HL-60 (cell line): ENCODE data around the gene POLR2M.

Experiments used
- GABPA ChIP-seq: IDR thresholded peaks from 2 replicates; pipeline ENCODE4 v1.6.1; 2012; ENCODE audit warnings: low read depth
- POLR2AphosphoS5 ChIP-seq: IDR thresholded peaks from 2 replicates; pipeline ENCODE4 v1.6.1; 2012; ENCODE audit warnings: low read depth
- TF ChIP-seq, protein P1 (sequence below): IDR thresholded peaks from one replicate; pipeline ENCODE4 v1.5.1; 2011; ENCODE audit warnings: low read length, control low read depth, inconsistent platforms; ENCODE audit not compliant: insufficient read depth
- TF ChIP-seq, protein P2 (sequence below): IDR thresholded peaks from 2 replicates; pipeline ENCODE4 v1.6.1; 2012; ENCODE audit warnings: low read depth; ENCODE audit not compliant: insufficient replicate concordance

GRCh38 chr15:57696146-57696545 is 10.4 kb upstream of the POLR2M start:
- TF ChIP-seq, protein P1, sequence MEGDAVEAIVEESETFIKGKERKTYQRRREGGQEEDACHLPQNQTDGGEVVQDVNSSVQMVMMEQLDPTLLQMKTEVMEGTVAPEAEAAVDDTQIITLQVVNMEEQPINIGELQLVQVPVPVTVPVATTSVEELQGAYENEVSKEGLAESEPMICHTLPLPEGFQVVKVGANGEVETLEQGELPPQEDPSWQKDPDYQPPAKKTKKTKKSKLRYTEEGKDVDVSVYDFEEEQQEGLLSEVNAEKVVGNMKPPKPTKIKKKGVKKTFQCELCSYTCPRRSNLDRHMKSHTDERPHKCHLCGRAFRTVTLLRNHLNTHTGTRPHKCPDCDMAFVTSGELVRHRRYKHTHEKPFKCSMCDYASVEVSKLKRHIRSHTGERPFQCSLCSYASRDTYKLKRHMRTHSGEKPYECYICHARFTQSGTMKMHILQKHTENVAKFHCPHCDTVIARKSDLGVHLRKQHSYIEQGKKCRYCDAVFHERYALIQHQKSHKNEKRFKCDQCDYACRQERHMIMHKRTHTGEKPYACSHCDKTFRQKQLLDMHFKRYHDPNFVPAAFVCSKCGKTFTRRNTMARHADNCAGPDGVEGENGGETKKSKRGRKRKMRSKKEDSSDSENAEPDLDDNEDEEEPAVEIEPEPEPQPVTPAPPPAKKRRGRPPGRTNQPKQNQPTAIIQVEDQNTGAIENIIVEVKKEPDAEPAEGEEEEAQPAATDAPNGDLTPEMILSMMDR, result no peak
- TF ChIP-seq, protein P2, sequence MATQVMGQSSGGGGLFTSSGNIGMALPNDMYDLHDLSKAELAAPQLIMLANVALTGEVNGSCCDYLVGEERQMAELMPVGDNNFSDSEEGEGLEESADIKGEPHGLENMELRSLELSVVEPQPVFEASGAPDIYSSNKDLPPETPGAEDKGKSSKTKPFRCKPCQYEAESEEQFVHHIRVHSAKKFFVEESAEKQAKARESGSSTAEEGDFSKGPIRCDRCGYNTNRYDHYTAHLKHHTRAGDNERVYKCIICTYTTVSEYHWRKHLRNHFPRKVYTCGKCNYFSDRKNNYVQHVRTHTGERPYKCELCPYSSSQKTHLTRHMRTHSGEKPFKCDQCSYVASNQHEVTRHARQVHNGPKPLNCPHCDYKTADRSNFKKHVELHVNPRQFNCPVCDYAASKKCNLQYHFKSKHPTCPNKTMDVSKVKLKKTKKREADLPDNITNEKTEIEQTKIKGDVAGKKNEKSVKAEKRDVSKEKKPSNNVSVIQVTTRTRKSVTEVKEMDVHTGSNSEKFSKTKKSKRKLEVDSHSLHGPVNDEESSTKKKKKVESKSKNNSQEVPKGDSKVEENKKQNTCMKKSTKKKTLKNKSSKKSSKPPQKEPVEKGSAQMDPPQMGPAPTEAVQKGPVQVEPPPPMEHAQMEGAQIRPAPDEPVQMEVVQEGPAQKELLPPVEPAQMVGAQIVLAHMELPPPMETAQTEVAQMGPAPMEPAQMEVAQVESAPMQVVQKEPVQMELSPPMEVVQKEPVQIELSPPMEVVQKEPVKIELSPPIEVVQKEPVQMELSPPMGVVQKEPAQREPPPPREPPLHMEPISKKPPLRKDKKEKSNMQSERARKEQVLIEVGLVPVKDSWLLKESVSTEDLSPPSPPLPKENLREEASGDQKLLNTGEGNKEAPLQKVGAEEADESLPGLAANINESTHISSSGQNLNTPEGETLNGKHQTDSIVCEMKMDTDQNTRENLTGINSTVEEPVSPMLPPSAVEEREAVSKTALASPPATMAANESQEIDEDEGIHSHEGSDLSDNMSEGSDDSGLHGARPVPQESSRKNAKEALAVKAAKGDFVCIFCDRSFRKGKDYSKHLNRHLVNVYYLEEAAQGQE, result no peak
- TF ChIP-seq POLR2AphosphoS5 (no peak), GABPA (no peak)
